ENCODE data around the gene CMIP.

DNA sequence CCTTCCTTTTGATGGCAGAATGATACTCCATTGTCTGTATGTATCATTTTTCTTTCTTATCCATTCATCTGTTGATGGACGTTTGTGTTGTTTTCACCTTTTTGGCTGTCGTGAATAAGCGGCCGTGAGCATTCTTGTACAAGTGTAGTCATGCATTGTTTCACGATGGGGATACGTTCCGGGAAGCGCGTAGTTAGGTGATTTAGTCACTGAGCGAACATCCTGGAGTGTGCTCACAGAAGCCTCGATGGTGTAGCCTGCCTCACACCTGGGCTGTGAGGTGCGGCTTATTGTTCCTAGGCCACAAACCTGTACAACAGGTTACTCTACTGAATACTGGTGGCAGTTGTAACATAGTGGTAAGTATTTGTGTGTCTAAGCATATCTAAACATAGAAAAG lies 136.5 kb downstream of the CMIP start:
- TF ChIP-seq, protein P1, sequence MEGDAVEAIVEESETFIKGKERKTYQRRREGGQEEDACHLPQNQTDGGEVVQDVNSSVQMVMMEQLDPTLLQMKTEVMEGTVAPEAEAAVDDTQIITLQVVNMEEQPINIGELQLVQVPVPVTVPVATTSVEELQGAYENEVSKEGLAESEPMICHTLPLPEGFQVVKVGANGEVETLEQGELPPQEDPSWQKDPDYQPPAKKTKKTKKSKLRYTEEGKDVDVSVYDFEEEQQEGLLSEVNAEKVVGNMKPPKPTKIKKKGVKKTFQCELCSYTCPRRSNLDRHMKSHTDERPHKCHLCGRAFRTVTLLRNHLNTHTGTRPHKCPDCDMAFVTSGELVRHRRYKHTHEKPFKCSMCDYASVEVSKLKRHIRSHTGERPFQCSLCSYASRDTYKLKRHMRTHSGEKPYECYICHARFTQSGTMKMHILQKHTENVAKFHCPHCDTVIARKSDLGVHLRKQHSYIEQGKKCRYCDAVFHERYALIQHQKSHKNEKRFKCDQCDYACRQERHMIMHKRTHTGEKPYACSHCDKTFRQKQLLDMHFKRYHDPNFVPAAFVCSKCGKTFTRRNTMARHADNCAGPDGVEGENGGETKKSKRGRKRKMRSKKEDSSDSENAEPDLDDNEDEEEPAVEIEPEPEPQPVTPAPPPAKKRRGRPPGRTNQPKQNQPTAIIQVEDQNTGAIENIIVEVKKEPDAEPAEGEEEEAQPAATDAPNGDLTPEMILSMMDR (IDR thresholded peaks at IDR 0.05): no peak
- TF ChIP-seq POLR2A (IDR thresholded peaks at IDR 0.05; ENCODE audit: low read depth): no peak
- no peak for TF ChIP-seq EP300 (IDR thresholded peaks at IDR 0.05)

Measured in esophagus muscularis mucosa (tissue), 4 donors.